ENCODE results near the gene FOXM1.

FOXM1 gene

GRCh38 chr12:2893007-2893406 lies 16.0 kb upstream of the FOXM1 start:
- H3K4me3 ChIP-seq (ENCODE audit: low read length) = no peak overlapping the region
- TF ChIP-seq CTCF (conservative IDR thresholded peaks at IDR 0.05; ENCODE audit: low read depth, low read length) = no peak
- no peak for DNase-seq (ENCODE audit: low read depth)

- no peak overlapping the region for H3K4me3 ChIP-seq (ENCODE audit: low read length)
- no peak for TF ChIP-seq CTCF (conservative IDR thresholded peaks at IDR 0.05; ENCODE audit: low read depth, low read length)
- no peak for DNase-seq (ENCODE audit: low read depth)
These were observed 15.3 kb upstream of the FOXM1 start for GRCh38 chr12:2892246-2892645.

- no peak for TF ChIP-seq CTCF (conservative IDR thresholded peaks at IDR 0.05; ENCODE audit: low read depth, low read length)
- peak overlapping the region; percentile 87 for H3K4me3 ChIP-seq (ENCODE audit: low read length)
- DNase-seq (ENCODE audit: low read depth) = no peak
These were observed 14.5 kb upstream of the FOXM1 start for GRCh38 chr12:2891240-2892053.

- peak within 1 kb of the TSS; percentile 87 for H3K4me3 ChIP-seq (ENCODE audit: low read length)
- peak; percentile 4 for TF ChIP-seq CTCF (conservative IDR thresholded peaks at IDR 0.05; ENCODE audit: low read depth, low read length)
- DNase-seq (ENCODE audit: low read depth) = peak; percentile 85
These were observed 13.6 kb upstream of the FOXM1 start, which contains the start of gene TULP3 for GRCh38 chr12:2890388-2891239. TSS of gene TULP3 (plus strand) at chr12:2890891. CDS start at chr12:2890948, 57 bp downstream.

GRCh38 chr12:2890001-2890387 lies 13.0 kb upstream of the FOXM1 start:
- H3K4me3 ChIP-seq (ENCODE audit: low read length) = peak overlapping the region; percentile 87
- TF ChIP-seq CTCF (conservative IDR thresholded peaks at IDR 0.05; ENCODE audit: low read depth, low read length) = no peak
- no peak for DNase-seq (ENCODE audit: low read depth)

GRCh38 chr12:2886768-2887450 lies 9.9 kb upstream of the FOXM1 start:
- H3K4me3 ChIP-seq (ENCODE audit: low read length) = no peak overlapping the region
- no peak for DNase-seq (ENCODE audit: low read depth)
- no peak for TF ChIP-seq CTCF (conservative IDR thresholded peaks at IDR 0.05; ENCODE audit: low read depth, low read length)

All from retinal pigment epithelial cell (primary cell).